H54 (cell line): ENCODE measurements around the gene FOXF2.
A peak's percentile ranks its signal among the peaks of the same experiment; 100 is the strongest.

Experiments used
- DNase-seq: peaks from one replicate; pipeline ENCODE4 v3.0.0; 2011; ENCODE audit warnings: low spot score, mixed read lengths; ENCODE audit not compliant: insufficient read length
- FAIRE-seq: peaks from 3 replicates; lab custom pipeline; 2011; peaks lifted over from hg19 to GRCh38; lab: Jason Lieb, UNC
- POLR2A ChIP-seq: IDR thresholded peaks from 2 replicates; pipeline ENCODE4 v1.6.1; 2011; ENCODE audit warnings: low read depth, mild to moderate bottlenecking, low read length

The FOXF2 gene

GRCh38 chr6:1391800-1392309 lies 2.5 kb downstream of the FOXF2 start:
- TF ChIP-seq POLR2A, result no peak
- no peak for DNase-seq
- no peak for FAIRE-seq

GRCh38 chr6:1392813-1393640 lies 3.7 kb downstream of the FOXF2 start:
- FAIRE-seq (no peak), DNase-seq (no peak)
- no peak for TF ChIP-seq POLR2A

GRCh38 chr6:1393641-1394283 lies 4.4 kb downstream of the FOXF2 start:
- TF ChIP-seq POLR2A, result no peak
- FAIRE-seq (no peak), DNase-seq (no peak)

- no peak for TF ChIP-seq POLR2A
- no peak for FAIRE-seq
- DNase-seq, result no peak
Observed at GRCh38 chr6:1394514-1395463, 5.4 kb downstream of the FOXF2 start.

GRCh38 chr6:1395506-1395905 lies 6.1 kb downstream of the FOXF2 start:
- FAIRE-seq, result no peak
- DNase-seq, result no peak
- TF ChIP-seq POLR2A, result no peak

GRCh38 chr6:1395941-1396908 lies 6.8 kb downstream of the FOXF2 start:
- FAIRE-seq (no peak), DNase-seq (no peak)
- TF ChIP-seq POLR2A, result no peak

GRCh38 chr6:1396952-1397868 lies 7.8 kb downstream of the FOXF2 start:
- FAIRE-seq (peak; percentile 64), DNase-seq (peak; percentile 83)
- TF ChIP-seq POLR2A, result no peak

GRCh38 chr6:1399085-1399780 lies 9.9 kb downstream of the FOXF2 start:
- DNase-seq, result no peak
- no peak for FAIRE-seq
- no peak for TF ChIP-seq POLR2A

- FAIRE-seq (no peak), DNase-seq (no peak)
- TF ChIP-seq POLR2A, result no peak
Observed at GRCh38 chr6:1400126-1400850, 10.9 kb downstream of the FOXF2 start.

GRCh38 chr6:1402369-1402768 lies 13.0 kb downstream of the FOXF2 start:
- FAIRE-seq (no peak), DNase-seq (no peak)
- TF ChIP-seq POLR2A, result no peak
